ENCODE measurements around the gene SPAG17. TPM values are rescaled to one million over a fixed set of nuclear protein-coding genes. Genes with fewer than 3 reads are reported as not detected.
A peak's percentile ranks its signal among the peaks of the same experiment; 100 is the strongest.

The SPAG17 gene
- total and polyA plus RNA-seq, 2 experiments from 2014 or later, result 1.0 to 1.1 TPM

DNA sequence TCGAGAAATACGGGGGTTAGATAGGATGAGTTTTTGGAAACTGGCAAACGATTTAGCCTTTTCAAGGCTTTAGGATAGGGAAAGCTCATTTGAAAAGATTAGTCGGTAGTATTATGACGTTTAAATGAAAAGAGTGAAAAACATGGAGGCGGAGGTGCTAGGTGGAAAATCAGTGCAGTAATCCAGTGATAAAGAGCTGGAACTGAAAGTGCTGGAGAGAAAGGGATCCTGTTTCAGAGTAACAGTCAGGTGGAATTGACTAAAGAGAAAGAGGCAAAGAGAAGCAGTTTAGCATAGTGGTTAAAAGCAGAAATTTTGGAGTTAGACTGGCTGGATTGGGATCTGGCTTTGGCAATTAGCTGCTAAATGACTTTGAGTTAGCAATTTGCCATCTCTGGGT, 254.5 kb downstream of the SPAG17 start:
- Histone ChIP-seq H3K9me2 (ENCODE audit: insufficient read depth) (no peaks in the 10 kb centered on the region), H3K36me3 (ENCODE audit: insufficient read depth) (peaks cover 7% of the 10 kb centered on the region; the same call in 1 of the 2 replicates), H3K27me3 (ENCODE audit: insufficient read depth) (no peaks in the 10 kb centered on the region), H3K27ac (ENCODE audit: low read depth) (no peak overlapping the region), H3K4me2 (peak overlapping the region; percentile 88), H3K4me3 (peak overlapping the region; percentile 78), H2AFZ (0 out of 2 replicates have a peak overlapping the region, but pooled peaks have one; percentile 76), H4K20me1 (replicated peaks; ENCODE audit: insufficient read depth) (peaks cover 21% of the 10 kb centered on the region), H3F3A (replicated peaks; ENCODE audit: low read depth) (no peaks in the 10 kb centered on the region), H3K79me2 (replicated peaks; ENCODE audit: insufficient read depth) (peaks cover 88% of the 10 kb centered on the region), H3K4me1 (ENCODE audit: insufficient read depth) (peaks cover 28% of the 10 kb centered on the region)
- ATAC-seq (no peak), DNase-seq (ENCODE audit: low spot score) (peak; percentile 5)
- H3K4me1 Mint-ChIP-seq, result peaks cover 38% of the 10 kb centered on the region
- peaks cover 12% of the 10 kb centered on the region; the same call in 2 of the 3 replicates for H3K36me3 Mint-ChIP-seq (ENCODE audit: low read depth)
- peak overlapping the region; percentile 96 for H3K4me3 Mint-ChIP-seq
- TF ChIP-seq CREB1 (CRISPR knock-in tag; IDR thresholded peaks at IDR 0.05; ENCODE audit: low read depth) (no peak), ZNF331 (CRISPR knock-in tag; IDR thresholded peaks at IDR 0.05; ENCODE audit: low read depth) (no peak), EZH2 (IDR thresholded peaks at IDR 0.05; ENCODE audit: low read depth, unreplicated experiment) (no peak), ETS1 (IDR thresholded peaks at IDR 0.05) (no peak), CTCF (conservative IDR thresholded peaks at IDR 0.05; ENCODE audit: low read depth in 2 of 2) (no peak), ZNF114 (CRISPR knock-in tag; IDR thresholded peaks at IDR 0.05) (no peak), NANOG (IDR thresholded peaks at IDR 0.05; ENCODE audit: borderline replicate concordance) (no peak)
- TF ChIP-seq, protein P1, sequence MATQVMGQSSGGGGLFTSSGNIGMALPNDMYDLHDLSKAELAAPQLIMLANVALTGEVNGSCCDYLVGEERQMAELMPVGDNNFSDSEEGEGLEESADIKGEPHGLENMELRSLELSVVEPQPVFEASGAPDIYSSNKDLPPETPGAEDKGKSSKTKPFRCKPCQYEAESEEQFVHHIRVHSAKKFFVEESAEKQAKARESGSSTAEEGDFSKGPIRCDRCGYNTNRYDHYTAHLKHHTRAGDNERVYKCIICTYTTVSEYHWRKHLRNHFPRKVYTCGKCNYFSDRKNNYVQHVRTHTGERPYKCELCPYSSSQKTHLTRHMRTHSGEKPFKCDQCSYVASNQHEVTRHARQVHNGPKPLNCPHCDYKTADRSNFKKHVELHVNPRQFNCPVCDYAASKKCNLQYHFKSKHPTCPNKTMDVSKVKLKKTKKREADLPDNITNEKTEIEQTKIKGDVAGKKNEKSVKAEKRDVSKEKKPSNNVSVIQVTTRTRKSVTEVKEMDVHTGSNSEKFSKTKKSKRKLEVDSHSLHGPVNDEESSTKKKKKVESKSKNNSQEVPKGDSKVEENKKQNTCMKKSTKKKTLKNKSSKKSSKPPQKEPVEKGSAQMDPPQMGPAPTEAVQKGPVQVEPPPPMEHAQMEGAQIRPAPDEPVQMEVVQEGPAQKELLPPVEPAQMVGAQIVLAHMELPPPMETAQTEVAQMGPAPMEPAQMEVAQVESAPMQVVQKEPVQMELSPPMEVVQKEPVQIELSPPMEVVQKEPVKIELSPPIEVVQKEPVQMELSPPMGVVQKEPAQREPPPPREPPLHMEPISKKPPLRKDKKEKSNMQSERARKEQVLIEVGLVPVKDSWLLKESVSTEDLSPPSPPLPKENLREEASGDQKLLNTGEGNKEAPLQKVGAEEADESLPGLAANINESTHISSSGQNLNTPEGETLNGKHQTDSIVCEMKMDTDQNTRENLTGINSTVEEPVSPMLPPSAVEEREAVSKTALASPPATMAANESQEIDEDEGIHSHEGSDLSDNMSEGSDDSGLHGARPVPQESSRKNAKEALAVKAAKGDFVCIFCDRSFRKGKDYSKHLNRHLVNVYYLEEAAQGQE (IDR thresholded peaks at IDR 0.05; ENCODE audit: unreplicated experiment), result no peak
- TF ChIP-seq, protein P2, sequence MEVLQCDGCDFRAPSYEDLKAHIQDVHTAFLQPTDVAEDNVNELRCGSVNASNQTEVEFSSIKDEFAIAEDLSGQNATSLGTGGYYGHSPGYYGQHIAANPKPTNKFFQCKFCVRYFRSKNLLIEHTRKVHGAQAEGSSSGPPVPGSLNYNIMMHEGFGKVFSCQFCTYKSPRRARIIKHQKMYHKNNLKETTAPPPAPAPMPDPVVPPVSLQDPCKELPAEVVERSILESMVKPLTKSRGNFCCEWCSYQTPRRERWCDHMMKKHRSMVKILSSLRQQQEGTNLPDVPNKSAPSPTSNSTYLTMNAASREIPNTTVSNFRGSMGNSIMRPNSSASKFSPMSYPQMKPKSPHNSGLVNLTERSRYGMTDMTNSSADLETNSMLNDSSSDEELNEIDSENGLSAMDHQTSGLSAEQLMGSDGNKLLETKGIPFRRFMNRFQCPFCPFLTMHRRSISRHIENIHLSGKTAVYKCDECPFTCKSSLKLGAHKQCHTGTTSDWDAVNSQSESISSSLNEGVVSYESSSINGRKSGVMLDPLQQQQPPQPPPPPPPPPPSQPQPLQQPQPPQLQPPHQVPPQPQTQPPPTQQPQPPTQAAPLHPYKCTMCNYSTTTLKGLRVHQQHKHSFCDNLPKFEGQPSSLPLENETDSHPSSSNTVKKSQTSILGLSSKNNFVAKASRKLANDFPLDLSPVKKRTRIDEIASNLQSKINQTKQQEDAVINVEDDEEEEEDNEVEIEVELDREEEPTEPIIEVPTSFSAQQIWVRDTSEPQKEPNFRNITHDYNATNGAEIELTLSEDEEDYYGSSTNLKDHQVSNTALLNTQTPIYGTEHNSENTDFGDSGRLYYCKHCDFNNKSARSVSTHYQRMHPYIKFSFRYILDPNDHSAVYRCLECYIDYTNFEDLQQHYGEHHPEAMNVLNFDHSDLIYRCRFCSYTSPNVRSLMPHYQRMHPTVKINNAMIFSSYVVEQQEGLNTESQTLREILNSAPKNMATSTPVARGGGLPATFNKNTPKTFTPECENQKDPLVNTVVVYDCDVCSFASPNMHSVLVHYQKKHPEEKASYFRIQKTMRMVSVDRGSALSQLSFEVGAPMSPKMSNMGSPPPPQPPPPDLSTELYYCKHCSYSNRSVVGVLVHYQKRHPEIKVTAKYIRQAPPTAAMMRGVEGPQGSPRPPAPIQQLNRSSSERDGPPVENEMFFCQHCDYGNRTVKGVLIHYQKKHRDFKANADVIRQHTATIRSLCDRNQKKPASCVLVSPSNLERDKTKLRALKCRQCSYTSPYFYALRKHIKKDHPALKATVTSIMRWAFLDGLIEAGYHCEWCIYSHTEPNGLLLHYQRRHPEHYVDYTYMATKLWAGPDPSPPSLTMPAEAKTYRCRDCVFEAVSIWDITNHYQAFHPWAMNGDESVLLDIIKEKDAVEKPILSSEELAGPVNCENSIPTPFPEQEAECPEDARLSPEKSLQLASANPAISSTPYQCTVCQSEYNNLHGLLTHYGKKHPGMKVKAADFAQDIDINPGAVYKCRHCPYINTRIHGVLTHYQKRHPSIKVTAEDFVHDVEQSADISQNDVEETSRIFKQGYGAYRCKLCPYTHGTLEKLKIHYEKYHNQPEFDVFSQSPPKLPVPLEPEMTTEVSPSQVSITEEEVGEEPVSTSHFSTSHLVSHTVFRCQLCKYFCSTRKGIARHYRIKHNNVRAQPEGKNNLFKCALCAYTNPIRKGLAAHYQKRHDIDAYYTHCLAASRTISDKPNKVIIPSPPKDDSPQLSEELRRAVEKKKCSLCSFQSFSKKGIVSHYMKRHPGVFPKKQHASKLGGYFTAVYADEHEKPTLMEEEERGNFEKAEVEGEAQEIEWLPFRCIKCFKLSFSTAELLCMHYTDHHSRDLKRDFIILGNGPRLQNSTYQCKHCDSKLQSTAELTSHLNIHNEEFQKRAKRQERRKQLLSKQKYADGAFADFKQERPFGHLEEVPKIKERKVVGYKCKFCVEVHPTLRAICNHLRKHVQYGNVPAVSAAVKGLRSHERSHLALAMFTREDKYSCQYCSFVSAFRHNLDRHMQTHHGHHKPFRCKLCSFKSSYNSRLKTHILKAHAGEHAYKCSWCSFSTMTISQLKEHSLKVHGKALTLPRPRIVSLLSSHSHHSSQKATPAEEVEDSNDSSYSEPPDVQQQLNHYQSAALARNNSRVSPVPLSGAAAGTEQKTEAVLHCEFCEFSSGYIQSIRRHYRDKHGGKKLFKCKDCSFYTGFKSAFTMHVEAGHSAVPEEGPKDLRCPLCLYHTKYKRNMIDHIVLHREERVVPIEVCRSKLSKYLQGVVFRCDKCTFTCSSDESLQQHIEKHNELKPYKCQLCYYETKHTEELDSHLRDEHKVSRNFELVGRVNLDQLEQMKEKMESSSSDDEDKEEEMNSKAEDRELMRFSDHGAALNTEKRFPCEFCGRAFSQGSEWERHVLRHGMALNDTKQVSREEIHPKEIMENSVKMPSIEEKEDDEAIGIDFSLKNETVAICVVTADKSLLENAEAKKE (CRISPR knock-in tag; IDR thresholded peaks at IDR 0.05), result no peak
- no peaks in the 10 kb centered on the region for H3K9me3 Mint-ChIP-seq
- H3K27me3 Mint-ChIP-seq (ENCODE audit: insufficient read depth, low read depth, poor library complexity), result peaks cover 10% of the 10 kb centered on the region
- H3K27ac Mint-ChIP-seq, result peak overlapping the region; percentile 50; the same call in 1 of the 2 replicates
